ENCODE results near the gene BAHD1.

DNA sequence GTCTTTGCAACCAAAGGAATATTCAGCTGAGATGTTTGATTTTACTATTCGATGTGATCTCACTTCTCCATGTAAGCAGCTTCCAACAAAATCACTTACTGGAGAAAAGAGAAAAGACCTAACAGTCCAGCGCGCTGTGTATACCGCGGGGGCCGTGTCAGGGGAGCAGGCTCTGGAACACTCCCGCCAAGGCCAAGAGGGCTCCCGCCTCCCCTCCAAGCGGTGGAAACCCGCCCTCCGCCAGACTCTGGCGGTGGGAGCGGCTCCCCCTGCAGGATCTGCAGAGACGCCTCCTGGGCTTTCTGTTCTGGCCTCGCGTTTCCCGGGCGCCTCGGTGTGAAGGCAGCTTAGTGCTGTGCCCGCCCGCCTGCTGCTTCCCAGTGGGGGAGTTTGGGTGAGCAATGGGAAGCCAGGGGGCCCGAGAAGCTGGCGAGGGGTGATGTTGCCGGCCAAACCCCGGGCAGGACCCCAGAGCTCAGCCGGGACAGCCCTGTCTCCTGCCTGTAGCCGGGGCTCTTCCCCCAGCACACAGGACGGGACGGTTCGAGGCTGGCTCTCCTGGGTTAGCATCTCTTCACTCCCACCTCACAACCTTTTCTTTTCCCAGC is 66.3 kb downstream of the BAHD1 start:
- TF ChIP-seq, protein P1, sequence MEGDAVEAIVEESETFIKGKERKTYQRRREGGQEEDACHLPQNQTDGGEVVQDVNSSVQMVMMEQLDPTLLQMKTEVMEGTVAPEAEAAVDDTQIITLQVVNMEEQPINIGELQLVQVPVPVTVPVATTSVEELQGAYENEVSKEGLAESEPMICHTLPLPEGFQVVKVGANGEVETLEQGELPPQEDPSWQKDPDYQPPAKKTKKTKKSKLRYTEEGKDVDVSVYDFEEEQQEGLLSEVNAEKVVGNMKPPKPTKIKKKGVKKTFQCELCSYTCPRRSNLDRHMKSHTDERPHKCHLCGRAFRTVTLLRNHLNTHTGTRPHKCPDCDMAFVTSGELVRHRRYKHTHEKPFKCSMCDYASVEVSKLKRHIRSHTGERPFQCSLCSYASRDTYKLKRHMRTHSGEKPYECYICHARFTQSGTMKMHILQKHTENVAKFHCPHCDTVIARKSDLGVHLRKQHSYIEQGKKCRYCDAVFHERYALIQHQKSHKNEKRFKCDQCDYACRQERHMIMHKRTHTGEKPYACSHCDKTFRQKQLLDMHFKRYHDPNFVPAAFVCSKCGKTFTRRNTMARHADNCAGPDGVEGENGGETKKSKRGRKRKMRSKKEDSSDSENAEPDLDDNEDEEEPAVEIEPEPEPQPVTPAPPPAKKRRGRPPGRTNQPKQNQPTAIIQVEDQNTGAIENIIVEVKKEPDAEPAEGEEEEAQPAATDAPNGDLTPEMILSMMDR (IDR thresholded peaks at IDR 0.05) = peak; percentile 54 to 72 (median 64)
- TF ChIP-seq POLR2A (IDR thresholded peaks at IDR 0.05) = no peak

Data from adrenal gland (tissue), 5 donors.